Measurements from ENCODE around the gene MS4A12.
"Not testable (repeated sequence)": the region's sequence is repeated elsewhere in the genome, so short reads cannot be mapped to it uniquely, and the experiment has no call there.

DNA sequence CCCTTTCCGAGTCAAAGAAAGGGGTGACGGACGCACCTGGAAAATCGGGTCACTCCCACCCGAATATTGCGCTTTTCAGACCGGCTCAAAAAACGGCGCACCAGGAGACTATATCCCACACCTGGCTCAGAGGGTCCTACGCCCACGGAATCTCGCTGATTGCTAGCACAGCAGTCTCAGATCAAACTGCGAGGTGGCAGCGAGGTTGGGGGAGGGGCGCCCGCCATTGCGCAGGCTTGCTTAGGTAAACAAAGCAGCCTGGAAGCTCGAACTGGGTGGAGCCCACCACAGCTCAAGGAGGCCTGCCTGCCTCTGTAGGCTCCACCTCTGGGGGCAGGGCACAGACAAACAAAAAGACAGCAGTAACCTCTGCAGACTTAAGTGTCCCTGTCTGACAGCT, 39.8 kb downstream of the MS4A12 start:
- TF ChIP-seq, protein P1, sequence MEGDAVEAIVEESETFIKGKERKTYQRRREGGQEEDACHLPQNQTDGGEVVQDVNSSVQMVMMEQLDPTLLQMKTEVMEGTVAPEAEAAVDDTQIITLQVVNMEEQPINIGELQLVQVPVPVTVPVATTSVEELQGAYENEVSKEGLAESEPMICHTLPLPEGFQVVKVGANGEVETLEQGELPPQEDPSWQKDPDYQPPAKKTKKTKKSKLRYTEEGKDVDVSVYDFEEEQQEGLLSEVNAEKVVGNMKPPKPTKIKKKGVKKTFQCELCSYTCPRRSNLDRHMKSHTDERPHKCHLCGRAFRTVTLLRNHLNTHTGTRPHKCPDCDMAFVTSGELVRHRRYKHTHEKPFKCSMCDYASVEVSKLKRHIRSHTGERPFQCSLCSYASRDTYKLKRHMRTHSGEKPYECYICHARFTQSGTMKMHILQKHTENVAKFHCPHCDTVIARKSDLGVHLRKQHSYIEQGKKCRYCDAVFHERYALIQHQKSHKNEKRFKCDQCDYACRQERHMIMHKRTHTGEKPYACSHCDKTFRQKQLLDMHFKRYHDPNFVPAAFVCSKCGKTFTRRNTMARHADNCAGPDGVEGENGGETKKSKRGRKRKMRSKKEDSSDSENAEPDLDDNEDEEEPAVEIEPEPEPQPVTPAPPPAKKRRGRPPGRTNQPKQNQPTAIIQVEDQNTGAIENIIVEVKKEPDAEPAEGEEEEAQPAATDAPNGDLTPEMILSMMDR (conservative IDR thresholded peaks at IDR 0.05; ENCODE audit: low read length): not testable (repeated sequence)
- not testable (repeated sequence) for TF ChIP-seq EZH2phosphoT487 (IDR thresholded peaks at IDR 0.05; ENCODE audit: borderline replicate concordance)
